ENCODE results near the gene WDR5B. TPM values are rescaled to one million over a fixed set of nuclear protein-coding genes. Genes with fewer than 3 reads are reported as not detected.

Gene WDR5B
- total RNA-seq, 4 donors from 2014 or later = 1.3 to 4.9 (median 2.8) TPM

DNA sequence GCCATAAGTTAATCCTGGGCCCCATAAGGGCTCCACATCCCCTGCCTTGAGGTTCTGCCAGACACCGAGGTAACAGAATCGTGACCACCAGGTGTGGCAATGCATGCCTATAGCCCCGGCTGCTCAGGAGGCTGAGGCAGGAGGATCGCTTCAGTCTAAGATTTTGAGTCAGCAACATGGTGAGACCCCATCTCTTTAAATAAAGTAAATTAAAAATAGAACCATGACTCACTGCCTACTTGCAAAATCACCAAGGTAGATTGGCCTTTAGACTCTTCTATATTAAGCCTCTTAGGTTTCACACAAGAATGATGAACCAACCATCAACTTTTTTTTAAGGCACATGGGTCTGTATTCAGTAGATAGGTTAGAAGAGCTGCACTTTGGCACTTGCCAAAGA is 9.7 kb downstream of the WDR5B start:
- intact Hi-C loops (cut with DNase I; ENCODE audit: low total_unique reads) = loop anchor here (10.0 kb wide), 1 partner anchor 279 kb away; the partner anchor contains the start of gene PARP14
- no peak for DNase-seq (ENCODE audit: low spot score in 2 of 2)
- 95 to 98% methylated on average over 4 of the region's 4 CpGs for WGBS, 2 donors
- TF ChIP-seq POLR2A (IDR thresholded peaks at IDR 0.05) = no peak
- no peak for TF ChIP-seq CTCF (IDR thresholded peaks at IDR 0.05)
- H3K4me3 ChIP-seq (ENCODE audit: low read depth, poor library complexity, severe bottlenecking) = no peak overlapping the region

GRCh38 chr3:122405015-122405414 is 10.8 kb downstream of the WDR5B start:
- 94 to 97% methylated on average over 3 of the region's 3 CpGs for WGBS, 2 donors
- DNase-seq (ENCODE audit: low spot score in 2 of 2) = no peak

GRCh38 chr3:122403489-122403888 is 12.4 kb downstream of the WDR5B start:
- TF ChIP-seq POLR2A (IDR thresholded peaks at IDR 0.05) (no peak), CTCF (IDR thresholded peaks at IDR 0.05) (no peak)
- no peak for DNase-seq (ENCODE audit: low spot score in 2 of 2)
- 81 to 82% methylated on average over 6 of the region's 6 CpGs for WGBS, 2 donors
- no peak overlapping the region for H3K4me3 ChIP-seq (ENCODE audit: low read depth, poor library complexity, severe bottlenecking)
- intact Hi-C loops (cut with DNase I; ENCODE audit: low total_unique reads) = loop anchor here (10.0 kb wide), 1 partner anchor 281 kb away; the partner anchor contains the start of gene PARP14

More at GRCh38 chr3:122405015-122405414, 10.8 kb downstream of the WDR5B start:
- H3K4me3 ChIP-seq (ENCODE audit: low read depth, poor library complexity, severe bottlenecking) = no peak overlapping the region
- no peak for TF ChIP-seq POLR2A (IDR thresholded peaks at IDR 0.05)
- no peak for TF ChIP-seq CTCF (IDR thresholded peaks at IDR 0.05)
- intact Hi-C loops (cut with DNase I; ENCODE audit: low total_unique reads) = loop anchor here (10.0 kb wide), 1 partner anchor 280 kb away; the partner anchor contains the start of gene PARP14

- intact Hi-C loops (cut with DNase I; ENCODE audit: low total_unique reads) = no loop called here
- TF ChIP-seq POLR2A (IDR thresholded peaks at IDR 0.05) = no peak
- H3K4me3 ChIP-seq (ENCODE audit: low read depth, poor library complexity, severe bottlenecking) = no peak overlapping the region
- WGBS, 2 donors = 91 to 96% methylated on average over 2 of the region's 2 CpGs
- no peak for DNase-seq (ENCODE audit: low spot score in 2 of 2)
These were observed 16.9 kb downstream of the WDR5B start for GRCh38 chr3:122398920-122399319.

DNA sequence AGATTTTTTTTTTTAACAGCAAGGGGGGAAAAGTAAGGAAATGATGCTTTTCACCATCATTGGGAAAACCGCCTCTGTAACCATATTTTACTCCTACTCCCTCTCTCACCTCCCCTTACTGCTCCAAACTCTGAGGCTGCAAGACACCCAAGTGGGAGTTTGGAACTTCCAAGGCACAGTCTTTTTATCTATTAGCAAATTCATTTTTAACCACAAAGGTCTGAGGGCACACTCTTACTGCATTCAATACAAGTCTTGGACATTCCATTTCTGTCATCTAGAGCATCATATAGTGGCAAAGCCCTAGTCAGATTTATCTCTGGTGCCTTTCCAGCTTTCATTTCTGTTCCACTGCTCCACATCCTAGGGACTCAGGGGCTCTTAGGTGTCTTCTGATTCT is 18.7 kb downstream of the WDR5B start:
- intact Hi-C loops (cut with DNase I; ENCODE audit: low total_unique reads) = no loop called here
- 90 to 100% methylated on average over 1 of the region's 1 CpG for WGBS, 2 donors
- no peak overlapping the region for H3K4me3 ChIP-seq (ENCODE audit: low read depth, poor library complexity, severe bottlenecking)
- TF ChIP-seq CTCF (IDR thresholded peaks at IDR 0.05) (no peak), POLR2A (IDR thresholded peaks at IDR 0.05) (no peak)
- no peak for DNase-seq (ENCODE audit: low spot score in 2 of 2)

DNA sequence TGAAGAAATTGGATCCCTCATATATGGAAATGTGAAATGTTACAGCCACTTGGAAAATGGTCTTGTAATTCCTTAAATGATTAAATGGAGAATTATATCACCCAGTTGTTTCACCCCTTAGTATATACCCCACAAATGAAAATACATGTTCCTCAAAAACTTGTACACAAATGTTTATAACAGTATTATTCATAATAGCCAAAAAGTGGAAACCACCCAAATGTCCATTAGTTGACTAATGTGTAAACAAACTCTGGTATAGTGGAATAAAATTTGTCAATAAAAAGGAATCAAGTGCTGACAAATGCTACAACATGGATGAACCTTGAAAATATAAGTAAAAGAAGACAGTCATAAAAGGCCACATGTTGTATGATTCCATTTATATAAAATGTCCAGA is 19.4 kb downstream of the WDR5B start:
- H3K4me3 ChIP-seq (ENCODE audit: low read depth, poor library complexity, severe bottlenecking) = no peak overlapping the region
- TF ChIP-seq CTCF (IDR thresholded peaks at IDR 0.05) = no peak
- TF ChIP-seq POLR2A (IDR thresholded peaks at IDR 0.05) = no peak
- no peak for DNase-seq (ENCODE audit: low spot score in 2 of 2)
- intact Hi-C loops (cut with DNase I; ENCODE audit: low total_unique reads) = no loop called here

Data from lower leg skin (tissue), 4 donors.